Measurements from ENCODE around the gene DQX1. TPM values are rescaled to one million over a fixed set of nuclear protein-coding genes. Genes with fewer than 3 reads are reported as not detected.

Gene DQX1
- total and polyA plus RNA-seq, 2 experiments from 2014 or later, result 0.32 to 0.52 TPM

DNA sequence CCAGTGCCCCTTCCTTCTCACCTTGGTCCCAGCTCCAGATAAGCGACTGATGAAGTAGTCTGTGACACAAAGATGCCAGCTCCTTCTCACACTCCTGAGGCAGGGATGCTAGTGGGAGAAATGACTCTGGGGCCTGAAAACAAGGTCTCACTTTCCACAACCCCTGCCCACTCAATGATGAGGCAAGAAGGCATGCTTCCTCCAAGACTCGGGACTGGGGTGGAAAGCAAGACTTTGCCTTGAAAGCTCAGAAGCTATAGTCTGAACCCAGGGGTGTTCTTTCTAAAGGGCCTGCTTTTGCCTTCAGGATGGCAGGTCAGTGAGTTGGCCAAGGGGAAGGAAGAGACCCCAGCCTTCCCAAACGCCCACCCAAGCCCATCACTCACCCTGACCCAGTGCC is 44.6 kb downstream of the DQX1 start:
- peak overlapping the region; percentile 68 for H3K4me3 ChIP-seq
- H3K9me2 ChIP-seq (ENCODE audit: insufficient read depth), result no peaks in the 10 kb centered on the region
- no peak overlapping the region for H2AFZ ChIP-seq
- TF ChIP-seq STAT1 (IDR thresholded peaks at IDR 0.05; ENCODE audit: unreplicated experiment) (no peak), ZNF114 (CRISPR knock-in tag; IDR thresholded peaks at IDR 0.05) (no peak)
- no peak overlapping the region for H3K27ac ChIP-seq (ENCODE audit: low read depth)
- no peaks in the 10 kb centered on the region for H3K9me3 Mint-ChIP-seq
- peaks cover 13% of the 10 kb centered on the region; the same call in 1 of the 2 replicates for H4K20me1 ChIP-seq (replicated peaks; ENCODE audit: insufficient read depth)
- peaks cover 6% of the 10 kb centered on the region; the same call in 2 of the 3 replicates for H3K4me1 Mint-ChIP-seq
- H3K36me3 Mint-ChIP-seq (ENCODE audit: low read depth), result peaks cover 20% of the 10 kb centered on the region
- H3K27me3 Mint-ChIP-seq (ENCODE audit: insufficient read depth, low read depth, poor library complexity), result peaks cover 11% of the 10 kb centered on the region
- H3K36me3 ChIP-seq (ENCODE audit: insufficient read depth), result no peaks in the 10 kb centered on the region; the same call in 1 of the 2 replicates
- no peaks in the 10 kb centered on the region for H3K27me3 ChIP-seq (ENCODE audit: insufficient read depth)
- peaks cover 14% of the 10 kb centered on the region for H3K79me2 ChIP-seq (replicated peaks; ENCODE audit: insufficient read depth)
- H3K4me3 Mint-ChIP-seq, result peak overlapping the region; percentile 99
- no peak overlapping the region for H3K27ac Mint-ChIP-seq
- ATAC-seq, result no peak
- H3K4me2 ChIP-seq, result peak overlapping the region; percentile 95
- peaks cover 5% of the 10 kb centered on the region; the same call in 1 of the 2 replicates for H3K4me1 ChIP-seq (ENCODE audit: insufficient read depth)
- H3F3A ChIP-seq (replicated peaks; ENCODE audit: low read depth), result no peaks in the 10 kb centered on the region
- DNase-seq (ENCODE audit: low spot score), result no peak

DNA sequence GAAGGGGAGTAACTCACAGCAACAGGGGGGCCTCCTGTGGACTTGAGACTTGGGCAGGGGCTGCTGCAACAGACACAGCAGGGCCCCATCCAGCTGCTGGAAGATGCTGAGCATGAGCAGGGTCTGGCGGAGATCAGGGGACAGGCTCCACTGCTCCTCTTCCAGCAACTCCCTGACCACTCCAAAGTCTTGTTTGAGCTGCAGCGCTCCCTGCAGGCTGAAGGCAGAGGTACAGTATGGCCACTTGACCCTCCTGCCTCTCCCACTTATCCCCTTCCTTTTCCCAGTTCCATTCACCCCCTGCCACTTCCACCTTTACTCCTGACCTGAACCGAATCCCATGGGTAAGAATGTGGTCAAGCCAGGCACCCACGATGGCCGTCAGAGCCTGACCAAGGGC is 51.1 kb downstream of the DQX1 start:
- no peak overlapping the region for H3K4me3 Mint-ChIP-seq
- H3K4me1 Mint-ChIP-seq, result peaks cover 2% of the 10 kb centered on the region; the same call in 1 of the 3 replicates
- Histone ChIP-seq H2AFZ (no peak overlapping the region), H3F3A (replicated peaks; ENCODE audit: low read depth) (peaks cover 13% of the 10 kb centered on the region), H3K27ac (ENCODE audit: low read depth) (no peak overlapping the region), H4K20me1 (replicated peaks; ENCODE audit: insufficient read depth) (no peaks in the 10 kb centered on the region), H3K4me2 (no peak overlapping the region), H3K27me3 (ENCODE audit: insufficient read depth) (no peaks in the 10 kb centered on the region), H3K36me3 (ENCODE audit: insufficient read depth) (no peaks in the 10 kb centered on the region), H3K9me2 (ENCODE audit: insufficient read depth) (no peaks in the 10 kb centered on the region), H3K4me3 (no peak overlapping the region), H3K4me1 (ENCODE audit: insufficient read depth) (peaks cover 7% of the 10 kb centered on the region; the same call in 1 of the 2 replicates), H3K79me2 (replicated peaks; ENCODE audit: insufficient read depth) (no peaks in the 10 kb centered on the region)
- TF ChIP-seq, protein P1, sequence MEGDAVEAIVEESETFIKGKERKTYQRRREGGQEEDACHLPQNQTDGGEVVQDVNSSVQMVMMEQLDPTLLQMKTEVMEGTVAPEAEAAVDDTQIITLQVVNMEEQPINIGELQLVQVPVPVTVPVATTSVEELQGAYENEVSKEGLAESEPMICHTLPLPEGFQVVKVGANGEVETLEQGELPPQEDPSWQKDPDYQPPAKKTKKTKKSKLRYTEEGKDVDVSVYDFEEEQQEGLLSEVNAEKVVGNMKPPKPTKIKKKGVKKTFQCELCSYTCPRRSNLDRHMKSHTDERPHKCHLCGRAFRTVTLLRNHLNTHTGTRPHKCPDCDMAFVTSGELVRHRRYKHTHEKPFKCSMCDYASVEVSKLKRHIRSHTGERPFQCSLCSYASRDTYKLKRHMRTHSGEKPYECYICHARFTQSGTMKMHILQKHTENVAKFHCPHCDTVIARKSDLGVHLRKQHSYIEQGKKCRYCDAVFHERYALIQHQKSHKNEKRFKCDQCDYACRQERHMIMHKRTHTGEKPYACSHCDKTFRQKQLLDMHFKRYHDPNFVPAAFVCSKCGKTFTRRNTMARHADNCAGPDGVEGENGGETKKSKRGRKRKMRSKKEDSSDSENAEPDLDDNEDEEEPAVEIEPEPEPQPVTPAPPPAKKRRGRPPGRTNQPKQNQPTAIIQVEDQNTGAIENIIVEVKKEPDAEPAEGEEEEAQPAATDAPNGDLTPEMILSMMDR (conservative IDR thresholded peaks at IDR 0.05; ENCODE audit: low read depth in 2 of 2), result peak; percentile 52 to 77
- TF ChIP-seq NANOG (IDR thresholded peaks at IDR 0.05; ENCODE audit: borderline replicate concordance) (no peak), EZH2 (IDR thresholded peaks at IDR 0.05; ENCODE audit: low read depth, unreplicated experiment) (no peak), EZH2phosphoT487 (IDR thresholded peaks at IDR 0.05; ENCODE audit: unreplicated experiment) (no peak)
- ATAC-seq (peak; percentile 22), DNase-seq (ENCODE audit: low spot score) (peak; percentile 70)
- no peak overlapping the region for H3K27ac Mint-ChIP-seq
- H3K9me3 Mint-ChIP-seq, result no peaks in the 10 kb centered on the region; the same call in 2 of the 3 replicates
- peaks cover 12% of the 10 kb centered on the region for H3K27me3 Mint-ChIP-seq (ENCODE audit: insufficient read depth, low read depth, poor library complexity)
- H3K36me3 Mint-ChIP-seq (ENCODE audit: low read depth), result peaks cover 24% of the 10 kb centered on the region

DNA sequence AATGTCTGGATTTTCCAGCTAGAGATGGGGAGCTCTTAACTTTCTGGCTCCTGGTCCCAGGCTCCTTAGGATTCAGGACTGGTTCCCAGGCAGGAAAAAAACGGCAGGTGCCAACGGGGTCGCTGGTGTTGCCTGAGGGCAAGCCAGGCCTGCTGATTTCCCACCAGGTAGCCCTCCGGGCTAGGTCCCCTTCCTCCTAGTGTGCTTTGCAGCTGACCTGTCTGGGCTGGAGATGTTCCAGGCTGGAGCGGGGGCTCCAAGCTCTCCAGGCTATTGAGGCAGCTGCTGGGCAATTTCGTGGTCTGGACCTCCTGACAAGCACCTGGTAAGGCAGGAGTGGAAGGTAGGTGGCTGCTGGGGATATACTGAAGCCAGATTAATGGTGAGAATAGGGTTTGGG is 51.5 kb downstream of the DQX1 start:
- no peak overlapping the region; the same call in 2 of the 3 replicates for H3K4me3 Mint-ChIP-seq
- no peak for TF ChIP-seq POLR2AphosphoS5 (IDR thresholded peaks at IDR 0.05; ENCODE audit: low read depth)
- TF ChIP-seq NANOG (IDR thresholded peaks at IDR 0.05; ENCODE audit: borderline replicate concordance), result no peak
- TF ChIP-seq ZNF114 (CRISPR knock-in tag; IDR thresholded peaks at IDR 0.05), result no peak
- TF ChIP-seq, protein P2, sequence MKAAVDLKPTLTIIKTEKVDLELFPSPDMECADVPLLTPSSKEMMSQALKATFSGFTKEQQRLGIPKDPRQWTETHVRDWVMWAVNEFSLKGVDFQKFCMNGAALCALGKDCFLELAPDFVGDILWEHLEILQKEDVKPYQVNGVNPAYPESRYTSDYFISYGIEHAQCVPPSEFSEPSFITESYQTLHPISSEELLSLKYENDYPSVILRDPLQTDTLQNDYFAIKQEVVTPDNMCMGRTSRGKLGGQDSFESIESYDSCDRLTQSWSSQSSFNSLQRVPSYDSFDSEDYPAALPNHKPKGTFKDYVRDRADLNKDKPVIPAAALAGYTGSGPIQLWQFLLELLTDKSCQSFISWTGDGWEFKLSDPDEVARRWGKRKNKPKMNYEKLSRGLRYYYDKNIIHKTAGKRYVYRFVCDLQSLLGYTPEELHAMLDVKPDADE (IDR thresholded peaks at IDR 0.05), result no peak
- TF ChIP-seq, protein P3, sequence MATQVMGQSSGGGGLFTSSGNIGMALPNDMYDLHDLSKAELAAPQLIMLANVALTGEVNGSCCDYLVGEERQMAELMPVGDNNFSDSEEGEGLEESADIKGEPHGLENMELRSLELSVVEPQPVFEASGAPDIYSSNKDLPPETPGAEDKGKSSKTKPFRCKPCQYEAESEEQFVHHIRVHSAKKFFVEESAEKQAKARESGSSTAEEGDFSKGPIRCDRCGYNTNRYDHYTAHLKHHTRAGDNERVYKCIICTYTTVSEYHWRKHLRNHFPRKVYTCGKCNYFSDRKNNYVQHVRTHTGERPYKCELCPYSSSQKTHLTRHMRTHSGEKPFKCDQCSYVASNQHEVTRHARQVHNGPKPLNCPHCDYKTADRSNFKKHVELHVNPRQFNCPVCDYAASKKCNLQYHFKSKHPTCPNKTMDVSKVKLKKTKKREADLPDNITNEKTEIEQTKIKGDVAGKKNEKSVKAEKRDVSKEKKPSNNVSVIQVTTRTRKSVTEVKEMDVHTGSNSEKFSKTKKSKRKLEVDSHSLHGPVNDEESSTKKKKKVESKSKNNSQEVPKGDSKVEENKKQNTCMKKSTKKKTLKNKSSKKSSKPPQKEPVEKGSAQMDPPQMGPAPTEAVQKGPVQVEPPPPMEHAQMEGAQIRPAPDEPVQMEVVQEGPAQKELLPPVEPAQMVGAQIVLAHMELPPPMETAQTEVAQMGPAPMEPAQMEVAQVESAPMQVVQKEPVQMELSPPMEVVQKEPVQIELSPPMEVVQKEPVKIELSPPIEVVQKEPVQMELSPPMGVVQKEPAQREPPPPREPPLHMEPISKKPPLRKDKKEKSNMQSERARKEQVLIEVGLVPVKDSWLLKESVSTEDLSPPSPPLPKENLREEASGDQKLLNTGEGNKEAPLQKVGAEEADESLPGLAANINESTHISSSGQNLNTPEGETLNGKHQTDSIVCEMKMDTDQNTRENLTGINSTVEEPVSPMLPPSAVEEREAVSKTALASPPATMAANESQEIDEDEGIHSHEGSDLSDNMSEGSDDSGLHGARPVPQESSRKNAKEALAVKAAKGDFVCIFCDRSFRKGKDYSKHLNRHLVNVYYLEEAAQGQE (IDR thresholded peaks at IDR 0.05; ENCODE audit: unreplicated experiment), result no peak
- TF ChIP-seq CREB1 (CRISPR knock-in tag; IDR thresholded peaks at IDR 0.05; ENCODE audit: low read depth), result no peak

More for the DNA sequence above, 51.5 kb downstream of the DQX1 start:
- peaks cover 23% of the 10 kb centered on the region for H3K36me3 Mint-ChIP-seq (ENCODE audit: low read depth)
- peaks cover 12% of the 10 kb centered on the region for H3K27me3 Mint-ChIP-seq (ENCODE audit: insufficient read depth, low read depth, poor library complexity)
- Histone ChIP-seq H3K4me1 (ENCODE audit: insufficient read depth) (peaks cover 7% of the 10 kb centered on the region; the same call in 1 of the 2 replicates), H3K4me3 (no peak overlapping the region), H2AFZ (no peak overlapping the region), H4K20me1 (replicated peaks; ENCODE audit: insufficient read depth) (no peaks in the 10 kb centered on the region), H3K36me3 (ENCODE audit: insufficient read depth) (no peaks in the 10 kb centered on the region), H3K27me3 (ENCODE audit: insufficient read depth) (no peaks in the 10 kb centered on the region), H3K79me2 (replicated peaks; ENCODE audit: insufficient read depth) (no peaks in the 10 kb centered on the region), H3K4me2 (no peak overlapping the region), H3K9me2 (ENCODE audit: insufficient read depth) (no peaks in the 10 kb centered on the region), H3K27ac (ENCODE audit: low read depth) (no peak overlapping the region), H3F3A (replicated peaks; ENCODE audit: low read depth) (peaks cover 13% of the 10 kb centered on the region)
- H3K4me1 Mint-ChIP-seq, result peaks cover 2% of the 10 kb centered on the region; the same call in 1 of the 3 replicates
- DNase-seq (ENCODE audit: low spot score) (no peak), ATAC-seq (no peak)
- no peak overlapping the region for H3K27ac Mint-ChIP-seq
- H3K9me3 Mint-ChIP-seq, result no peaks in the 10 kb centered on the region; the same call in 2 of the 3 replicates

Data from GM23338 (cell line).